ENCODE data around the gene PHGDH.

PHGDH gene

GRCh38 chr1:119725626-119726025 lies 13.9 kb downstream of the PHGDH start:
- no peak overlapping the region for H3K4me3 ChIP-seq (ENCODE audit: low read depth in 1 of 5, low read length in 5 of 5)
- no peaks in the 10 kb centered on the region for H3K27me3 ChIP-seq (ENCODE audit: control insufficient read depth in 5 of 5, insufficient read depth in 4 of 5, low read length in 5 of 5)
- H3K9me3 ChIP-seq (ENCODE audit: control insufficient read depth in 5 of 5, low read length in 5 of 5): no peaks in the 10 kb centered on the region
- H3K9ac ChIP-seq (ENCODE audit: low read length in 5 of 5): no peak overlapping the region
- H3K27ac ChIP-seq (ENCODE audit: low read depth, low read length): no peak overlapping the region
- H3K4me1 ChIP-seq (ENCODE audit: control insufficient read depth in 5 of 5, insufficient read depth in 5 of 5, low read length in 5 of 5): peaks cover 0 to 19% (median 13%) of the 10 kb centered on the region in 5 donors
- peaks cover 20 to 68% (median 50%) of the 10 kb centered on the region in 5 donors for H3K36me3 ChIP-seq (ENCODE audit: control insufficient read depth in 5 of 5, insufficient read depth in 5 of 5, low read length in 5 of 5)

GRCh38 chr1:119727991-119728390 lies 16.3 kb downstream of the PHGDH start:
- Histone ChIP-seq H3K27me3 (ENCODE audit: control insufficient read depth in 5 of 5, insufficient read depth in 4 of 5, low read length in 5 of 5) (no peaks in the 10 kb centered on the region), H3K4me3 (ENCODE audit: low read depth in 1 of 5, low read length in 5 of 5) (no peak overlapping the region), H3K4me1 (ENCODE audit: control insufficient read depth in 5 of 5, insufficient read depth in 5 of 5, low read length in 5 of 5) (peaks cover 0 to 19% (median 10%) of the 10 kb centered on the region in 5 donors), H3K9me3 (ENCODE audit: control insufficient read depth in 5 of 5, low read length in 5 of 5) (no peaks in the 10 kb centered on the region), H3K27ac (ENCODE audit: low read depth, low read length) (no peak overlapping the region), H3K9ac (ENCODE audit: low read length in 5 of 5) (no peak overlapping the region), H3K36me3 (ENCODE audit: control insufficient read depth in 5 of 5, insufficient read depth in 5 of 5, low read length in 5 of 5) (peaks cover 16 to 74% (median 36%) of the 10 kb centered on the region in 5 donors)

- Histone ChIP-seq H3K4me1 (ENCODE audit: control insufficient read depth in 5 of 5, insufficient read depth in 5 of 5, low read length in 5 of 5) (peaks cover 0 to 21% (median 10%) of the 10 kb centered on the region in 5 donors), H3K4me3 (ENCODE audit: low read depth in 1 of 5, low read length in 5 of 5) (no peak overlapping the region), H3K9ac (ENCODE audit: low read length in 5 of 5) (no peak overlapping the region), H3K27me3 (ENCODE audit: control insufficient read depth in 5 of 5, insufficient read depth in 4 of 5, low read length in 5 of 5) (no peaks in the 10 kb centered on the region), H3K36me3 (ENCODE audit: control insufficient read depth in 5 of 5, insufficient read depth in 5 of 5, low read length in 5 of 5) (peaks cover 13 to 67% (median 27%) of the 10 kb centered on the region in 5 donors), H3K9me3 (ENCODE audit: control insufficient read depth in 5 of 5, low read length in 5 of 5) (no peaks in the 10 kb centered on the region), H3K27ac (ENCODE audit: low read depth, low read length) (no peak overlapping the region)
These were observed 17.3 kb downstream of the PHGDH start for GRCh38 chr1:119729044-119729443.

- H3K27ac ChIP-seq (ENCODE audit: low read depth, low read length): no peak overlapping the region
- no peaks in the 10 kb centered on the region for H3K27me3 ChIP-seq (ENCODE audit: control insufficient read depth in 5 of 5, insufficient read depth in 4 of 5, low read length in 5 of 5)
- H3K36me3 ChIP-seq (ENCODE audit: control insufficient read depth in 5 of 5, insufficient read depth in 5 of 5, low read length in 5 of 5): peaks cover 10 to 70% (median 17%) of the 10 kb centered on the region in 5 donors
- H3K4me3 ChIP-seq (ENCODE audit: low read depth in 1 of 5, low read length in 5 of 5): no peak overlapping the region
- H3K9ac ChIP-seq (ENCODE audit: low read length in 5 of 5): no peak overlapping the region
- no peaks in the 10 kb centered on the region for H3K9me3 ChIP-seq (ENCODE audit: control insufficient read depth in 5 of 5, low read length in 5 of 5)
- H3K4me1 ChIP-seq (ENCODE audit: control insufficient read depth in 5 of 5, insufficient read depth in 5 of 5, low read length in 5 of 5): peaks cover 3 to 34% (median 20%) of the 10 kb centered on the region in 5 donors
These were observed 19.3 kb downstream of the PHGDH start for GRCh38 chr1:119731060-119731459.

- Histone ChIP-seq H3K9ac (ENCODE audit: low read length in 5 of 5) (no peak overlapping the region), H3K36me3 (ENCODE audit: control insufficient read depth in 5 of 5, insufficient read depth in 5 of 5, low read length in 5 of 5) (peaks cover 10 to 70% (median 12%) of the 10 kb centered on the region in 5 donors), H3K4me3 (ENCODE audit: low read depth in 1 of 5, low read length in 5 of 5) (no peak overlapping the region), H3K4me1 (ENCODE audit: control insufficient read depth in 5 of 5, insufficient read depth in 5 of 5, low read length in 5 of 5) (peaks cover 3 to 35% (median 20%) of the 10 kb centered on the region in 5 donors), H3K9me3 (ENCODE audit: control insufficient read depth in 5 of 5, low read length in 5 of 5) (no peaks in the 10 kb centered on the region), H3K27ac (ENCODE audit: low read depth, low read length) (no peak overlapping the region), H3K27me3 (ENCODE audit: control insufficient read depth in 5 of 5, insufficient read depth in 4 of 5, low read length in 5 of 5) (no peaks in the 10 kb centered on the region)
These were observed 20.2 kb downstream of the PHGDH start for GRCh38 chr1:119731741-119732430.

- peaks cover 3 to 39% (median 20%) of the 10 kb centered on the region in 5 donors for H3K4me1 ChIP-seq (ENCODE audit: control insufficient read depth in 5 of 5, insufficient read depth in 5 of 5, low read length in 5 of 5)
- H3K4me3 ChIP-seq (ENCODE audit: low read depth in 1 of 5, low read length in 5 of 5): no peak overlapping the region
- H3K9me3 ChIP-seq (ENCODE audit: control insufficient read depth in 5 of 5, low read length in 5 of 5): no peaks in the 10 kb centered on the region
- H3K9ac ChIP-seq (ENCODE audit: low read length in 5 of 5): no peak overlapping the region
- no peak overlapping the region for H3K27ac ChIP-seq (ENCODE audit: low read depth, low read length)
- peaks cover 9 to 73% (median 10%) of the 10 kb centered on the region in 5 donors for H3K36me3 ChIP-seq (ENCODE audit: control insufficient read depth in 5 of 5, insufficient read depth in 5 of 5, low read length in 5 of 5)
- no peaks in the 10 kb centered on the region for H3K27me3 ChIP-seq (ENCODE audit: control insufficient read depth in 5 of 5, insufficient read depth in 4 of 5, low read length in 5 of 5)
These were observed 20.9 kb downstream of the PHGDH start for GRCh38 chr1:119732465-119733168.

- Histone ChIP-seq H3K27ac (ENCODE audit: low read depth, low read length) (no peak overlapping the region), H3K9ac (ENCODE audit: low read length in 5 of 5) (no peak overlapping the region), H3K4me1 (ENCODE audit: control insufficient read depth in 5 of 5, insufficient read depth in 5 of 5, low read length in 5 of 5) (peaks cover 3 to 32% (median 19%) of the 10 kb centered on the region in 5 donors), H3K9me3 (ENCODE audit: control insufficient read depth in 5 of 5, low read length in 5 of 5) (no peaks in the 10 kb centered on the region), H3K27me3 (ENCODE audit: control insufficient read depth in 5 of 5, insufficient read depth in 4 of 5, low read length in 5 of 5) (no peaks in the 10 kb centered on the region), H3K4me3 (ENCODE audit: low read depth in 1 of 5, low read length in 5 of 5) (no peak overlapping the region), H3K36me3 (ENCODE audit: control insufficient read depth in 5 of 5, insufficient read depth in 5 of 5, low read length in 5 of 5) (peaks cover 7 to 76% (median 14%) of the 10 kb centered on the region in 5 donors)
These were observed 22.0 kb downstream of the PHGDH start for GRCh38 chr1:119733754-119734153.

DNA sequence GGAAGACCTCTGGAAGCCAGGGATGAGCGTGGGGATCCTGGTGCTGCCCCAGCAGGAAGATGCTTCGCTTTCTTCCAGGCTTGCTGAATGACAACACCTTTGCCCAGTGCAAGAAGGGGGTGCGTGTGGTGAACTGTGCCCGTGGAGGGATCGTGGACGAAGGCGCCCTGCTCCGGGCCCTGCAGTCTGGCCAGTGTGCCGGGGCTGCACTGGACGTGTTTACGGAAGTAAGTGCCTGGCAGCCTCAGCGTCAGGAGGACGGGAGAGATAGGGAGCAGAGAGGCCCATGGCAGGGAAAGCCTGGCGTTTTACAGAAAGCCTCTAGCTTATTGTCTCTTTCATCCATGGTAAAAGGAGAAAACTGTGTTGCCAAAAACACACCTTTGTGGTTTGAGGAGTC lies 23.5 kb downstream of the PHGDH start:
- Histone ChIP-seq H3K4me3 (ENCODE audit: low read depth in 1 of 5, low read length in 5 of 5) (no peak overlapping the region), H3K9ac (ENCODE audit: low read length in 5 of 5) (no peak overlapping the region)

DNA sequence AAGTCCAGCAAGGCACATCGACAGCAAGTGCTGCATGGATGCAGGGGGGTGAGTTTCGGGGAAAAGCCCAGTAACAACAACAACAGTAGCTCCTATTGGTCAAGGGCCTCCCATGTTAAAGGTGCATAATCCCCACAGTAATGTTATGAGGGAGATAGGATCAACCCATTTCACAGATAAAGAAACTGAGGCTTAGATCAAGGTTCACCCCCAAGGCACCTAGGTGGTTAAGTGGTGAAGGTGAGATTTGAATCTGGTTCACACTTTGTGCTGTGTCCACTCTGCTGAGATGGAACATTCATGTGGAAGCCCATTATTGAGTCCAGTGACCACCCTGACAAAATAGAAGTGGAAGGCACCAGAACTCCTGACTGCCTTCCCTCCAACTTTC lies 24.9 kb downstream of the PHGDH start:
- no peaks in the 10 kb centered on the region for H3K9me3 ChIP-seq (ENCODE audit: control insufficient read depth in 5 of 5, low read length in 5 of 5)
- H3K4me3 ChIP-seq (ENCODE audit: low read depth in 1 of 5, low read length in 5 of 5): no peak overlapping the region
- peaks cover 0 to 54% (median 13%) of the 10 kb centered on the region in 5 donors for H3K36me3 ChIP-seq (ENCODE audit: control insufficient read depth in 5 of 5, insufficient read depth in 5 of 5, low read length in 5 of 5)
- no peaks in the 10 kb centered on the region for H3K27me3 ChIP-seq (ENCODE audit: control insufficient read depth in 5 of 5, insufficient read depth in 4 of 5, low read length in 5 of 5)
- peaks cover 3 to 23% (median 10%) of the 10 kb centered on the region in 5 donors for H3K4me1 ChIP-seq (ENCODE audit: control insufficient read depth in 5 of 5, insufficient read depth in 5 of 5, low read length in 5 of 5)
- no peak overlapping the region for H3K9ac ChIP-seq (ENCODE audit: low read length in 5 of 5)
- no peak overlapping the region for H3K27ac ChIP-seq (ENCODE audit: low read depth, low read length)

More for the DNA sequence above, 23.5 kb downstream of the PHGDH start:
- Histone ChIP-seq H3K4me1 (ENCODE audit: control insufficient read depth in 5 of 5, insufficient read depth in 5 of 5, low read length in 5 of 5) (peaks cover 3 to 23% (median 10%) of the 10 kb centered on the region in 5 donors), H3K27ac (ENCODE audit: low read depth, low read length) (no peak overlapping the region), H3K27me3 (ENCODE audit: control insufficient read depth in 5 of 5, insufficient read depth in 4 of 5, low read length in 5 of 5) (no peaks in the 10 kb centered on the region), H3K9me3 (ENCODE audit: control insufficient read depth in 5 of 5, low read length in 5 of 5) (no peaks in the 10 kb centered on the region), H3K36me3 (ENCODE audit: control insufficient read depth in 5 of 5, insufficient read depth in 5 of 5, low read length in 5 of 5) (peaks cover 3 to 63% (median 14%) of the 10 kb centered on the region in 5 donors)

DNA sequence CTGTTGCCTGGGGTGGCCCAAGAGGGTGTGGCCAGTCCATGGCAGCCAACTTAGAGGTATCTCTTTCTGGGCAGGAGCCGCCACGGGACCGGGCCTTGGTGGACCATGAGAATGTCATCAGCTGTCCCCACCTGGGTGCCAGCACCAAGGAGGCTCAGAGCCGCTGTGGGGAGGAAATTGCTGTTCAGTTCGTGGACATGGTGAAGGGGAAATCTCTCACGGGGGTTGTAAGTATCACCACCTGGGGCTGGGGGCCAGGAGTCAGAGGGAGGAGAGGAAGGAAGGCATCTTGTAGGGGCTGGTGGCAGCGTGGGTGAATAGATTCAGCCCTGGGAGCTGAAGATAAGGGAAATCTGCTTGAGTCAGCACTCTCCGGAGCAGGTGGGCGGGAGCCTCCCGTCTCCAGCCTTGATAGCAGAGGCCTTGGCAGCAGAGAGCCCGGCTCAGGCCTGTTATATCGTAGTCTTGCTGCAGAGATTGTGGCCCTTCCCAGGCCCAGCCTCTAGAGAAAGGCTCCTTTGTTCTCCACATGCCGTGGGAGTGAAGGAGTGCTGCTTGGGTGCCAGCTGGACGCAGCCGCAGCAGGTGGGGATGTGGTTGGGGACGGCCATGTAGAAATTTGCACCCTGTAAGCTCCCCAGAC lies 25.4 kb downstream of the PHGDH start:
- Histone ChIP-seq H3K9ac (ENCODE audit: low read length in 5 of 5) (no peak overlapping the region), H3K9me3 (ENCODE audit: control insufficient read depth in 5 of 5, low read length in 5 of 5) (no peaks in the 10 kb centered on the region), H3K27me3 (ENCODE audit: control insufficient read depth in 5 of 5, insufficient read depth in 4 of 5, low read length in 5 of 5) (no peaks in the 10 kb centered on the region), H3K4me1 (ENCODE audit: control insufficient read depth in 5 of 5, insufficient read depth in 5 of 5, low read length in 5 of 5) (peaks cover 3 to 25% (median 14%) of the 10 kb centered on the region in 5 donors), H3K4me3 (ENCODE audit: low read depth in 1 of 5, low read length in 5 of 5) (no peak overlapping the region), H3K36me3 (ENCODE audit: control insufficient read depth in 5 of 5, insufficient read depth in 5 of 5, low read length in 5 of 5) (peaks cover 0 to 54% (median 12%) of the 10 kb centered on the region in 5 donors), H3K27ac (ENCODE audit: low read depth, low read length) (no peak overlapping the region)

All from subcutaneous abdominal adipose tissue (tissue), 5 donors.